ENCODE data around the gene AIFM1. TPM values are rescaled to one million over a fixed set of nuclear protein-coding genes. Genes with fewer than 3 reads are reported as not detected.

The AIFM1 gene
- total and polyA plus RNA-seq, 4 donors, result 33.1 to 79.0 (median 66.4) TPM

- H3K9ac ChIP-seq (ENCODE audit: low read depth in 1 of 2, low read length in 2 of 2), result no peak overlapping the region
- H3K9me3 ChIP-seq (ENCODE audit: control insufficient read depth in 4 of 4, low read length in 3 of 4), result no peaks in the 10 kb centered on the region
- no peak for DNase-seq (ENCODE audit: low spot score)
- H3K27me3 ChIP-seq (ENCODE audit: control insufficient read depth in 4 of 4, insufficient read depth in 4 of 4, low read length in 3 of 4), result peaks cover 0 to 2% (median 0%) of the 10 kb centered on the region in 4 donors
- no peak overlapping the region for H3K4me3 ChIP-seq (ENCODE audit: low read depth in 1 of 3, low read length in 3 of 3)
- whole genome bisulfite sequencing, result 53% methylated on average over 12 of the region's 12 CpGs
- H3K4me1 ChIP-seq (ENCODE audit: control insufficient read depth in 4 of 4, insufficient read depth in 4 of 4, low read length in 3 of 4), result peaks cover 0 to 6% (median 0%) of the 10 kb centered on the region in 4 donors
- no peak for TF ChIP-seq ATF3 (IDR thresholded peaks at IDR 0.05)
- no peak for TF ChIP-seq HNF4A (conservative IDR thresholded peaks at IDR 0.05)
- TF ChIP-seq MAX (IDR thresholded peaks at IDR 0.05), result no peak
- no peak for TF ChIP-seq REST (IDR thresholded peaks at IDR 0.05)
- TF ChIP-seq RAD21 (IDR thresholded peaks at IDR 0.05), result no peak
- no peaks in the 10 kb centered on the region for H3K36me3 ChIP-seq (ENCODE audit: control insufficient read depth in 4 of 4, insufficient read depth in 3 of 4, low read depth in 1 of 4, low read length in 3 of 4)
- peak overlapping the region in 1 of 2 donors; percentile 1 for H3K27ac ChIP-seq (ENCODE audit: low read depth in 1 of 2, low read length in 2 of 2)
Observed at GRCh38 chrX:130081421-130082045, 84.1 kb downstream of the AIFM1 start.

GRCh38 chrX:130080791-130081367, 84.8 kb downstream of the AIFM1 start:
- Histone ChIP-seq H3K27me3 (ENCODE audit: control insufficient read depth in 4 of 4, insufficient read depth in 4 of 4, low read length in 3 of 4) (peaks cover 0 to 2% (median 0%) of the 10 kb centered on the region in 4 donors), H3K4me1 (ENCODE audit: control insufficient read depth in 4 of 4, insufficient read depth in 4 of 4, low read length in 3 of 4) (peaks cover 0 to 6% (median 0%) of the 10 kb centered on the region in 4 donors), H3K4me3 (ENCODE audit: low read depth in 1 of 3, low read length in 3 of 3) (no peak overlapping the region), H3K36me3 (ENCODE audit: control insufficient read depth in 4 of 4, insufficient read depth in 3 of 4, low read depth in 1 of 4, low read length in 3 of 4) (no peaks in the 10 kb centered on the region), H3K27ac (ENCODE audit: low read depth in 1 of 2, low read length in 2 of 2) (no peak overlapping the region), H3K9ac (ENCODE audit: low read depth in 1 of 2, low read length in 2 of 2) (no peak overlapping the region), H3K9me3 (ENCODE audit: control insufficient read depth in 4 of 4, low read length in 3 of 4) (no peaks in the 10 kb centered on the region)
- TF ChIP-seq YY1 (IDR thresholded peaks at IDR 0.05) (no peak), MAX (IDR thresholded peaks at IDR 0.05) (no peak), HNF4A (conservative IDR thresholded peaks at IDR 0.05) (no peak), NR2F2 (IDR thresholded peaks at IDR 0.05) (no peak), ATF3 (IDR thresholded peaks at IDR 0.05) (no peak), RAD21 (IDR thresholded peaks at IDR 0.05) (no peak), FOXA1 (IDR thresholded peaks at IDR 0.05) (no peak), ZBTB33 (IDR thresholded peaks at IDR 0.05) (no peak), CTCF (IDR thresholded peaks at IDR 0.05; ENCODE audit: low read depth, low read length, missing input control) (no peak), FOXA2 (IDR thresholded peaks at IDR 0.05) (no peak), EGR1 (IDR thresholded peaks at IDR 0.05; ENCODE audit: low read depth in 2 of 2) (no peak), SP1 (IDR thresholded peaks at IDR 0.05) (no peak), HNF4G (IDR thresholded peaks at IDR 0.05) (no peak), GABPA (IDR thresholded peaks at IDR 0.05 in 1 of 2, conservative IDR thresholded peaks at IDR 0.05 in 1 of 2) (no peak), REST (IDR thresholded peaks at IDR 0.05) (no peak), TAF1 (conservative IDR thresholded peaks at IDR 0.05) (no peak), RXRA (IDR thresholded peaks at IDR 0.05) (no peak), JUND (IDR thresholded peaks at IDR 0.05) (no peak)
- WGBS, result 89% methylated on average over 7 of the region's 7 CpGs
- no peak for DNase-seq (ENCODE audit: low spot score)

All from liver (tissue), 9 donors.